VCaP (cell line): Measurements from ENCODE around the gene RBBP8.

Experiments
- H3K27ac ChIP-seq: fragments of 450-650 bp; 2 replicates; pipeline ENCODE4 v1.5.1; 2017
- CTCF ChIP-seq: fragments of 450-650 bp; conservative IDR thresholded peaks from 2 replicates; pipeline ENCODE4 v1.5.1; 2017; ENCODE audit warnings: mild to moderate bottlenecking, moderate library complexity

The RBBP8 gene

GRCh38 chr18:22998344-22998743 lies 65.2 kb downstream of the RBBP8 start:
- TF ChIP-seq CTCF, result no peak

GRCh38 chr18:22999212-22999611 lies 66.1 kb downstream of the RBBP8 start:
- no peak overlapping the region for H3K27ac ChIP-seq
- no peak for TF ChIP-seq CTCF

More at GRCh38 chr18:22998344-22998743, 65.2 kb downstream of the RBBP8 start:
- H3K27ac ChIP-seq, result no peak overlapping the region

- H3K27ac ChIP-seq, result no peak overlapping the region
- no peak for TF ChIP-seq CTCF
Observed at GRCh38 chr18:22999647-23000046, 66.5 kb downstream of the RBBP8 start.

GRCh38 chr18:23003289-23003688 lies 70.2 kb downstream of the RBBP8 start:
- no peak overlapping the region for H3K27ac ChIP-seq
- TF ChIP-seq CTCF, result no peak

- TF ChIP-seq CTCF, result no peak
- no peak overlapping the region for H3K27ac ChIP-seq
Observed at GRCh38 chr18:23012249-23012648, 79.1 kb downstream of the RBBP8 start.

GRCh38 chr18:23020555-23021294 lies 87.6 kb downstream of the RBBP8 start:
- peak overlapping the region; percentile 28 for H3K27ac ChIP-seq
- TF ChIP-seq CTCF, result no peak

GRCh38 chr18:23021623-23022022 lies 88.5 kb downstream of the RBBP8 start:
- TF ChIP-seq CTCF, result no peak
- peak overlapping the region; percentile 28 for H3K27ac ChIP-seq
